T-cell (primary cell): ENCODE results near the gene CELSR1. TPM values are rescaled to one million over a fixed set of nuclear protein-coding genes. Genes with fewer than 3 reads are reported as not detected.
"Not testable (repeated sequence)": the region's sequence is repeated elsewhere in the genome, so short reads cannot be mapped to it uniquely, and the experiment has no call there.

Experiments
- ATAC-seq, 4 experiments: fragments of 200-7000 bp in 3 of 4; fragments of 150-1000 bp in 1 of 4; cut with Tn5 transposase; replicated peaks in 1 of 4; 1 replicate in 3 of 4; 2 replicates in 1 of 4; pipeline ENCODE4 v1.10.0; 2021; ENCODE audit warnings: moderate library complexity in 3 of 4, mild to moderate bottlenecking in 2 of 4, moderate number of reproducible peaks in 1 of 4
- CTCF ChIA-PET, 2 donors: fragments of 300-600 bp; sonication (Branson Sonifier 250); formaldehyde crosslinking; loops; one replicate each; lab custom pipeline; 2022; ENCODE audit warnings: antibody characterized with exemption in 2 of 2; lab: Charles Lee
- POLR2A ChIA-PET, 2 donors: fragments of 300-600 bp; sonication (Branson Sonifier 250); formaldehyde crosslinking; loops; one replicate each; lab custom pipeline; 2022; ENCODE audit warnings: antibody characterized with exemption in 2 of 2; lab: Charles Lee
- DNase-seq, 35 experiments: peaks; one replicate each; pipeline versions ENCODE4 v3.0.0 to v3.0.0-alpha.2; 2013 to 2023
- H3K27ac ChIP-seq: one replicate; pipeline ENCODE4 v1.5.1; 2013; ENCODE audit warnings: low read length
- H3K27me3 ChIP-seq, 2 experiments: replicated peaks in 1 of 2; 1 replicate in 1 of 2; 2 replicates in 1 of 2; pipeline versions ENCODE4 v1.6.1 to v1.7.0; 2013; ENCODE audit warnings: low read length in 1 of 2, mixed read lengths in 1 of 2; ENCODE audit not compliant: control insufficient read depth in 2 of 2, insufficient read depth in 2 of 2; ENCODE audit errors: extremely low read depth in 1 of 2
- H3K36me3 ChIP-seq, 2 donors: 1 replicate in 1 of 2; 2 replicates in 1 of 2; pipeline versions ENCODE4 v1.6.1 to v1.7.0; 2013; ENCODE audit warnings: low read length in 1 of 2; ENCODE audit not compliant: control insufficient read depth in 2 of 2, insufficient read depth in 1 of 2; ENCODE audit errors: extremely low read depth in 1 of 2
- H3K4me1 ChIP-seq, 2 experiments: 1 replicate in 1 of 2; 2 replicates in 1 of 2; pipeline versions ENCODE4 v1.6.1 to v1.7.0; 2013; ENCODE audit warnings: low read length in 2 of 2, mixed read lengths in 1 of 2; ENCODE audit not compliant: insufficient read depth in 2 of 2, control insufficient read depth in 1 of 2; ENCODE audit errors: extremely low read depth in 1 of 2
- H3K4me3 ChIP-seq, 2 donors: 1 replicate in 1 of 2; 2 replicates in 1 of 2; pipeline versions ENCODE4 v1.5.1 to v1.7.0; 2013; ENCODE audit warnings: mild to moderate bottlenecking in 2 of 2, low read length in 1 of 2, moderate library complexity in 1 of 2; ENCODE audit not compliant: control insufficient read depth in 1 of 2; ENCODE audit errors: extremely low read depth in 1 of 2
- H3K9me3 ChIP-seq: 2 replicates; pipeline ENCODE4 v1.7.0; 2013
- H3K27ac Mint-ChIP-seq, 2 donors: one replicate each; pipeline ENCODE4 v1.8.0; 2020 to 2021; ENCODE audit warnings: mild to moderate bottlenecking in 2 of 2, mixed read lengths in 2 of 2
- H3K27me3 Mint-ChIP-seq, 2 donors: one replicate each; pipeline ENCODE4 v1.8.0; 2021 to 2022; ENCODE audit warnings: mixed read lengths in 2 of 2
- H3K36me3 Mint-ChIP-seq: one replicate; pipeline ENCODE4 v1.8.0; 2021; ENCODE audit warnings: mixed read lengths
- H3K4me1 Mint-ChIP-seq, 3 donors: one replicate each; pipeline ENCODE4 v1.8.0; 2020 to 2022; ENCODE audit warnings: mixed read lengths in 3 of 3, mild to moderate bottlenecking in 1 of 3
- H3K4me3 Mint-ChIP-seq, 3 donors: one replicate each; pipeline ENCODE4 v1.8.0; 2020 to 2022; ENCODE audit warnings: mild to moderate bottlenecking in 3 of 3, mixed read lengths in 3 of 3, moderate library complexity in 3 of 3
- H3K9me3 Mint-ChIP-seq, 3 donors: one replicate each; pipeline ENCODE4 v1.8.0; 2020 to 2022; ENCODE audit warnings: mixed read lengths in 3 of 3
- WGBS: methylation state at CpG from one replicate; pipeline ENCODE4 v1.1.5; 2013; ENCODE audit warnings: missing lambda C conversion rate; ENCODE audit not compliant: insufficient coverage; 5-methylcytosine and 5-hydroxymethylcytosine counted together
- total RNA-seq, 35 experiments: library from RNA in 6 of 35; stranded (reverse) in 6 of 35; fragments of 120-200 nt in 1 of 35; gene quantifications; one replicate each; pipeline versions ENCODE4 v1.2.1 to v1.2.4 and lab custom pipeline; 2013 to 2026

CELSR1 gene
- total RNA-seq, 5 donors from 2014 or later (not counting 1 experiment from before 2014, with no cell fraction given), result 1.1 to 2.7 (median 1.6) TPM

- WGBS, result 89% methylated on average over 12 of the region's 15 CpGs
- ATAC-seq (no peak), DNase-seq (no peak)
- Mint-ChIP-seq H3K36me3 (no peaks in the 10 kb centered on the region), H3K9me3 (no peaks in the 10 kb centered on the region), H3K4me3 (no peak overlapping the region), H3K4me1 (peaks cover 0 to 11% (median 5%) of the 10 kb centered on the region in 3 donors), H3K27me3 (no peaks in the 10 kb centered on the region), H3K27ac (no peak overlapping the region)
- Histone ChIP-seq H3K27me3 (peaks cover 0 to 21% of the 10 kb centered on the region in 2 experiments), H3K4me1 (peaks cover 0 to 15% of the 10 kb centered on the region in 2 experiments), H3K27ac (no peak overlapping the region), H3K36me3 (no peaks in the 10 kb centered on the region), H3K9me3 (no peaks in the 10 kb centered on the region), H3K4me3 (no peak overlapping the region)
- POLR2A ChIA-PET, result no interaction called here
- CTCF ChIA-PET, result no interaction called here
Measured at GRCh38 chr22:46406791-46407190, 130.6 kb downstream of the CELSR1 start.

DNA sequence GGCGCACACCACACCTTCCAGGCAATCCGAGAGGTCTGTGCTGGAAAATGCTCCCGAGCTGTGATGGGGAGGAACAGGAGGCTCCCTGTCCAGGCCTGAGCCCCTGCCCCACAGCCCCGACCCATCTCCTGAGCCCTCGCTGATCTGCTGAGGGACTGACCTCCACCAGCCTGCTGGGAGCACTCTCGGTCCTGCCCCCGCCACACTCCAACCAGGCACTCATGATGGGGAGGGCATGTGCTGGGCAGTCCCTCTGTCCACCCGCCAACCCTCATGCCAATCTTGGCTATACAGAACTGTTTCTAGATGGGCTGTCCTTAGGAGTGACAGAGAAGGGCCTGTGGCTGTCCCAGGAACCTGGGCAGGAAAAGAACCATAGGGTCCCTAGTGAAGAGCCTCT lies 131.1 kb downstream of the CELSR1 start:
- WGBS, result 85% methylated on average over 7 of the region's 8 CpGs
- Mint-ChIP-seq H3K27me3 (no peaks in the 10 kb centered on the region), H3K36me3 (no peaks in the 10 kb centered on the region), H3K4me1 (peaks cover 0 to 11% (median 5%) of the 10 kb centered on the region in 3 donors), H3K27ac (no peak overlapping the region), H3K4me3 (no peak overlapping the region), H3K9me3 (no peaks in the 10 kb centered on the region)
- Histone ChIP-seq H3K4me3 (no peak overlapping the region), H3K36me3 (no peaks in the 10 kb centered on the region), H3K27me3 (peaks cover 0 to 17% of the 10 kb centered on the region in 2 experiments), H3K4me1 (peaks cover 0 to 18% of the 10 kb centered on the region in 2 experiments), H3K9me3 (no peaks in the 10 kb centered on the region), H3K27ac (no peak overlapping the region)
- POLR2A ChIA-PET, result no interaction called here
- CTCF ChIA-PET, result no interaction called here
- DNase-seq, result no peak
- ATAC-seq, result no peak

GRCh38 chr22:46405901-46406300 lies 131.5 kb downstream of the CELSR1 start:
- H3K4me3 Mint-ChIP-seq, result no peak overlapping the region
- Histone ChIP-seq H3K27me3 (peaks cover 0 to 14% of the 10 kb centered on the region in 2 experiments), H3K36me3 (no peaks in the 10 kb centered on the region), H3K4me1 (peaks cover 0 to 19% of the 10 kb centered on the region in 2 experiments), H3K9me3 (no peaks in the 10 kb centered on the region), H3K27ac (no peak overlapping the region), H3K4me3 (no peak overlapping the region)
- CTCF ChIA-PET, result no interaction called here
- WGBS, result 97% methylated on average over 3 of the region's 4 CpGs
- no peak overlapping the region for H3K27ac Mint-ChIP-seq
- DNase-seq (no peak), ATAC-seq (no peak)
- POLR2A ChIA-PET, result no interaction called here
- no peaks in the 10 kb centered on the region for H3K36me3 Mint-ChIP-seq
- no peaks in the 10 kb centered on the region for H3K9me3 Mint-ChIP-seq
- no peaks in the 10 kb centered on the region for H3K27me3 Mint-ChIP-seq
- H3K4me1 Mint-ChIP-seq, result peaks cover 0 to 11% (median 5%) of the 10 kb centered on the region in 3 donors

DNA sequence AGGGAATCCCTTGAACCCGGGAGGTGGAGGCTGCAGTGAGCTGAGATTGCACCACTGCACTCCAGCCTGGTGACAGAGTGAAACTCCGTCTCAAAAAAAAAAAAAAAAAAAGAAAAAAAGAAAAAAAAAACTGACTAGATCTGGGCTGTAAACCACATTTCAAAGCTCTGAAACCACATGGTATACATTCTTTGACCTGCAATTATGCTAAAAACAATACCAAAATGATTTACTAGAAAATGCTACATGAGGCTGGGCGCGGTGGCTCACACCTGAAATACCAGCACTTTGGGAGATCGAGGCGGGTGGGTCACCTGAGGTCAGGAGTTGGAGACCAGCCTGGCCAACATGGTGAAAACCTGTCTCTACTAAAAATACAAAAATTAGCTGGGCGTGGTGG lies 133.5 kb downstream of the CELSR1 start:
- not testable (repeated sequence) for H3K36me3 ChIP-seq, H3K4me3 ChIP-seq, H3K27me3 Mint-ChIP-seq, H3K27ac Mint-ChIP-seq, H3K9me3 Mint-ChIP-seq, H3K9me3 ChIP-seq, ATAC-seq, H3K27me3 ChIP-seq, H3K36me3 Mint-ChIP-seq, H3K4me3 Mint-ChIP-seq, H3K27ac ChIP-seq
- ChIA-PET POLR2A (interaction anchor here in 1 of 2 donors (0.6 kb wide), 1 partner anchor 233 kb away, joined by 3 read pairs; no protein-coding TSS in a partner anchor), CTCF (interaction anchor here in 1 of 2 donors (0.6 to 0.7 kb wide), 2 partner anchors 36 to 140 kb away, joined by 4 to 6 read pairs; no protein-coding TSS in a partner anchor)
- DNase-seq, result peak in 1 of 35 experiments; percentile 33
- peaks cover 0 to 28% of the 10 kb centered on the region in 2 experiments for H3K4me1 ChIP-seq
- WGBS, result 64% methylated on average over 2 of the region's 7 CpGs
- peaks cover 0 to 15% (median 7%) of the 10 kb centered on the region in 3 donors for H3K4me1 Mint-ChIP-seq

DNA sequence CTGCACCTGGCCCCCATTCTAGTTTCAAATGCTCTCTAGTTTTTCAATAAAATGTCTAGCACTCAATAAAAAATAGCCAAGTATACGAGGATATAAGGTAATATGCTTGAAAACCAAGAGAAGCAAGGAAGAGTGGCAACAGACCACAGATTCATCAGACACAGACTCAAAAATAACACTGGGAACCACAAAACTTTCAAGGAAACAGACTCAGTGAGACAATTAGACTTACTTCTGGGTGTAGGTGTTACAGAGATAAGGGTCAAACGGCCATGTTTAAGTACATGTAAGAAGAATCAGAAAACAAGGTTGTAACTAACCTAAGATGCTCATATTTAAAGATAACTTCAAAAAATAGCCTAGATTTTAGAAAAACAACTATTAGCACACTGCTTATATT lies 134.9 kb downstream of the CELSR1 start:
- H3K36me3 Mint-ChIP-seq, result no peaks in the 10 kb centered on the region
- Histone ChIP-seq H3K9me3 (no peaks in the 10 kb centered on the region), H3K27me3 (peaks cover 0 to 10% of the 10 kb centered on the region in 2 experiments), H3K36me3 (no peaks in the 10 kb centered on the region), H3K27ac (no peak overlapping the region), H3K4me1 (peaks cover 0 to 33% of the 10 kb centered on the region in 2 experiments), H3K4me3 (no peak overlapping the region)
- peak in 1 of 35 experiments; percentile 8 for DNase-seq
- peaks cover 0 to 15% (median 7%) of the 10 kb centered on the region in 3 donors for H3K4me1 Mint-ChIP-seq
- WGBS, result no CpG with 5 or more reads among the region's 2 CpGs
- no peak for ATAC-seq
- no peaks in the 10 kb centered on the region for H3K27me3 Mint-ChIP-seq
- no peak overlapping the region for H3K4me3 Mint-ChIP-seq
- POLR2A ChIA-PET, result no interaction called here
- CTCF ChIA-PET, result interaction anchor here (0.7 to 0.9 kb wide), 2 partner anchors 16 to 35 kb away, joined by 3 to 4 read pairs; no protein-coding TSS in a partner anchor
- no peak overlapping the region for H3K27ac Mint-ChIP-seq
- H3K9me3 Mint-ChIP-seq, result no peaks in the 10 kb centered on the region

DNA sequence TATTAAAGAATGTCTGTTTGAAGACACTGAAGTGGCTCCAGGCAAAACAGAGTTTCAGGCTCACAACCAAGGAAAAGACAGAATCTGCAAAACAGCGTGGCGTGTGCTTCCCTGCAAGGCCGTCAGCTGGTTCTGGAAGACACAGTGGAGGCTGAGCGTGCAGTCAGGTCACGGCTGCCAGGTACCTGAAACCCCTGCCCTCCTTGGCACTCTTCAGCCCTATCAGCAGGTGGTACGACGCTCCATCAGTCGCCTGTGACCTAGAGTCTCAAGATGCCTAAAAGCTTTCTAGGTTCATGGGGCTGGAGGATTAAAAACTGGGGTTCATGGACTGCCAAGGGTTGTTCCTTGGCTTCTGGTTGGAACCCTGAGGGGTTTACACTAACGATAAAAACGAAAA lies 136.1 kb downstream of the CELSR1 start:
- Mint-ChIP-seq H3K27me3 (no peaks in the 10 kb centered on the region), H3K4me3 (no peak overlapping the region), H3K4me1 (peaks cover 0 to 15% (median 7%) of the 10 kb centered on the region in 3 donors), H3K36me3 (no peaks in the 10 kb centered on the region), H3K27ac (no peak overlapping the region), H3K9me3 (no peaks in the 10 kb centered on the region)
- 92% methylated on average over 10 of the region's 10 CpGs for WGBS
- H3K9me3 ChIP-seq, result no peaks in the 10 kb centered on the region
- DNase-seq (no peak), ATAC-seq (no peak)
- peaks cover 0 to 14% of the 10 kb centered on the region in 2 experiments for H3K27me3 ChIP-seq
- H3K36me3 ChIP-seq, result no peaks in the 10 kb centered on the region
- H3K4me1 ChIP-seq, result peaks cover 0 to 33% of the 10 kb centered on the region in 2 experiments
- POLR2A ChIA-PET, result no interaction called here
- no peak overlapping the region for H3K27ac ChIP-seq
- H3K4me3 ChIP-seq, result no peak overlapping the region
- CTCF ChIA-PET, result no interaction called here
